OCI-LY7 (cell line): Measurements from ENCODE around the gene MZB1. TPM values are rescaled to one million over a fixed set of nuclear protein-coding genes. Genes with fewer than 3 reads are reported as not detected.

Experiments used
- BruUV-seq: library from RNA; stranded (reverse); fragments of 400-500 nt; replicated peaks from 2 replicates; lab custom pipeline; 2021; lab: Mats Ljungman, UMichigan
- CTCF ChIA-PET: fragments of 300-600 bp; sonication (Branson Sonifier 250); formaldehyde crosslinking; loops from one replicate; lab custom pipeline; 2022; ENCODE audit warnings: antibody characterized with exemption; ENCODE audit not compliant: unreplicated experiment; lab: Charles Lee
- POLR2A ChIA-PET: fragments of 300-600 bp; sonication (Branson Sonifier 250); formaldehyde crosslinking; loops from one replicate; lab custom pipeline; 2022; ENCODE audit warnings: antibody characterized with exemption; lab: Charles Lee
- DNase-seq: peaks from one replicate; pipeline ENCODE4 v3.0.0-alpha.2; 2015; ENCODE audit warnings: low spot score
- H2AFZ ChIP-seq: fragments of 200-600 bp; sonication (generic), shearing (Covaris generic); 2 replicates; pipeline ENCODE4 v1.6.1; 2014; ENCODE audit warnings: mild to moderate bottlenecking, antibody characterized with exemption, low read length, moderate library complexity
- H3K27ac ChIP-seq: fragments of 200-600 bp; sonication (generic); 2 replicates; pipeline ENCODE4 v1.5.1; 2014; ENCODE audit warnings: mixed run types, low read depth, mild to moderate bottlenecking, moderate library complexity, low read length, inconsistent platforms; ENCODE audit not compliant: poor library complexity, severe bottlenecking
- H3K36me3 ChIP-seq: fragments of 200-600 bp; sonication (generic); 2 replicates; pipeline ENCODE4 v1.6.1; 2014; ENCODE audit warnings: mild to moderate bottlenecking, antibody characterized with exemption, low read length, moderate library complexity, mixed read lengths; ENCODE audit not compliant: insufficient read depth
- H3K4me1 ChIP-seq: fragments of 200-600 bp; sonication (generic); 2 replicates; pipeline ENCODE4 v1.5.1; 2014; ENCODE audit warnings: mild to moderate bottlenecking, low read length; ENCODE audit not compliant: insufficient read depth, poor library complexity, severe bottlenecking
- H3K4me2 ChIP-seq: fragments of 200-600 bp; sonication (generic); 2 replicates; pipeline ENCODE4 v1.6.1; 2014; ENCODE audit warnings: mild to moderate bottlenecking, low read length
- H3K4me3 ChIP-seq: fragments of 200-600 bp; sonication (generic); 2 replicates; pipeline ENCODE4 v1.5.1; 2014; ENCODE audit warnings: mild to moderate bottlenecking, low read depth, low read length; ENCODE audit not compliant: poor library complexity, severe bottlenecking
- H3K79me2 ChIP-seq: fragments of 200-600 bp; sonication (generic); 2 replicates; pipeline ENCODE4 v1.6.1; 2016; ENCODE audit warnings: low read depth, mild to moderate bottlenecking, low read length, moderate library complexity, mixed read lengths; ENCODE audit not compliant: insufficient read depth
- H3K9me2 ChIP-seq: fragments of 200-600 bp; sonication (generic); 2 replicates; pipeline ENCODE4 v1.6.1; 2016; ENCODE audit warnings: mild to moderate bottlenecking, low read length, mixed read lengths; ENCODE audit not compliant: insufficient read depth
- H3K9me3 ChIP-seq: fragments of 200-600 bp; sonication (generic); 2 replicates; pipeline ENCODE4 v1.6.1; 2014; ENCODE audit warnings: mild to moderate bottlenecking, mixed run types, low read length, mixed read lengths
- H4K20me1 ChIP-seq: fragments of 200-600 bp; sonication (generic); 2 replicates; pipeline ENCODE4 v1.6.1; 2014; ENCODE audit warnings: mild to moderate bottlenecking, antibody characterized with exemption, low read length, moderate library complexity, mixed read lengths; ENCODE audit not compliant: insufficient read depth
- EZH2phosphoT487 ChIP-seq: fragments of 200-600 bp; sonication (generic); IDR thresholded peaks from 2 replicates; pipeline ENCODE4 v1.6.1; 2018; ENCODE audit warnings: low read depth, borderline replicate concordance, mild to moderate bottlenecking, mixed run types, antibody characterized with exemption, low read length, moderate library complexity, mixed read lengths
- intact Hi-C: fragments of 100-400 bp; cut with micrococcal nuclease; formaldehyde crosslinking; loops from one replicate; pipeline ENCODE4 v1.10.0; 2022; ENCODE audit not compliant: unreplicated experiment
- total RNA-seq, 2 experiments: library from RNA; depleted of rRNA in 1 of 2; stranded (reverse); fragments of >200 nt in 1 of 2; shearing (Covaris generic) in 1 of 2; gene quantifications; 2 replicates each; pipeline ENCODE4 v1.2.3, GENCODE V29; 2014 to 2022
- TF ChIP-seq, protein P1 (sequence below): fragments of 200-600 bp; sonication (generic); conservative IDR thresholded peaks from 2 replicates; pipeline ENCODE4 v1.5.1; 2014; ENCODE audit warnings: mild to moderate bottlenecking, antibody characterized with exemption, low read length, moderate library complexity, mixed read lengths

MZB1 gene
- total RNA-seq, 2 experiments from 2014 or later, result 727 to 1,014 TPM

DNA sequence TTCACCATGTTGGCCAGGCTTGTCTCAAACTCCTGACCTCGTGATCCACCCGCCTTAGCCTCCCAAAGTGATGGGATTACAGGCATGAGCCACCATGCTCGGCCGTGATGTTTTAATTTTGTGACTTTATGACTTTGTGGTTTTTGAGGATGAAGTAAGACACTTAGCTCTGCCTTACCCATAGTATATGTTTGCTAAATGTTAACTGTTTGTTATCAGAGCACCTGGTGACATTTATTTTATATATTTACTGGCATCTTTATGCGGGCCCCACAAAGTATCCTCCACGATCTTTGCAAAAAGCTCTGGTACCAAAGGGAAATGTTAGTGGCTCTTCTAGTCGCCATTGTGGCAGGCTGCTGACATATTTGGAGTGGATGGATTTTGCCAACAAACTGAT, 13.3 kb downstream of the MZB1 start:
- CTCF ChIA-PET, result no interaction called here
- no peak overlapping the region for H3K4me3 ChIP-seq

DNA sequence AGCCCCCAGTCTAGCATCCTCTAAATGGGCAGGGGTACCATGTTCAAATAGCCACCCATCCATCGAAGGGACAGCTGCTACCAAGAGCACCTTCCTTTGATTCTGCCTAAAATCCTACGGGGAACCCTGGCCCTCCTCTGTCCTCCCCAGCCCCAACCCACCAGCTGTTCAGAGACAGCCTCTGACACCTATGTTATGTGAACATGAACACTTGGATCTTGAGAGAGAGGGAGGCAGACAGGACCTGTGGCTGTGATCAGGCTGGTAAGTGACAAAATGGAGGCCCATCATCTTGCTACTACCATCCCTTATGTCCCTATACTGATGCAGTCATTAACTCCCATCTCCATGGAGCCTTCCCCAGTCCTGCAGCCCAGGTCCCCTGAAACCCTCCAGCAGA, 14.8 kb downstream of the MZB1 start:
- Histone ChIP-seq H3K4me3 (no peak overlapping the region), H3K9me2 (no peaks in the 10 kb centered on the region), H3K4me1 (no peaks in the 10 kb centered on the region), H3K36me3 (peaks cover 70% of the 10 kb centered on the region), H3K27ac (no peak overlapping the region), H3K4me2 (no peak overlapping the region), H3K79me2 (no peaks in the 10 kb centered on the region), H4K20me1 (no peaks in the 10 kb centered on the region), H2AFZ (no peak overlapping the region), H3K9me3 (no peaks in the 10 kb centered on the region)
- no peak for DNase-seq
- intact Hi-C loops, result no loop called here
- BruUV-seq, result no TSS peak
- ChIA-PET CTCF (interaction anchor here (0.6 kb wide), 1 partner anchor 357 kb away, joined by 3 read pairs; no protein-coding TSS in a partner anchor), POLR2A (no interaction called here)
- no peak for TF ChIP-seq EZH2phosphoT487
- TF ChIP-seq, protein P1, sequence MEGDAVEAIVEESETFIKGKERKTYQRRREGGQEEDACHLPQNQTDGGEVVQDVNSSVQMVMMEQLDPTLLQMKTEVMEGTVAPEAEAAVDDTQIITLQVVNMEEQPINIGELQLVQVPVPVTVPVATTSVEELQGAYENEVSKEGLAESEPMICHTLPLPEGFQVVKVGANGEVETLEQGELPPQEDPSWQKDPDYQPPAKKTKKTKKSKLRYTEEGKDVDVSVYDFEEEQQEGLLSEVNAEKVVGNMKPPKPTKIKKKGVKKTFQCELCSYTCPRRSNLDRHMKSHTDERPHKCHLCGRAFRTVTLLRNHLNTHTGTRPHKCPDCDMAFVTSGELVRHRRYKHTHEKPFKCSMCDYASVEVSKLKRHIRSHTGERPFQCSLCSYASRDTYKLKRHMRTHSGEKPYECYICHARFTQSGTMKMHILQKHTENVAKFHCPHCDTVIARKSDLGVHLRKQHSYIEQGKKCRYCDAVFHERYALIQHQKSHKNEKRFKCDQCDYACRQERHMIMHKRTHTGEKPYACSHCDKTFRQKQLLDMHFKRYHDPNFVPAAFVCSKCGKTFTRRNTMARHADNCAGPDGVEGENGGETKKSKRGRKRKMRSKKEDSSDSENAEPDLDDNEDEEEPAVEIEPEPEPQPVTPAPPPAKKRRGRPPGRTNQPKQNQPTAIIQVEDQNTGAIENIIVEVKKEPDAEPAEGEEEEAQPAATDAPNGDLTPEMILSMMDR, result no peak

More for the DNA sequence above, 13.3 kb downstream of the MZB1 start:
- Histone ChIP-seq H3K9me3 (no peaks in the 10 kb centered on the region), H3K4me1 (no peaks in the 10 kb centered on the region), H3K79me2 (no peaks in the 10 kb centered on the region), H3K27ac (no peak overlapping the region), H3K36me3 (peaks cover 57% of the 10 kb centered on the region), H3K4me2 (no peak overlapping the region), H3K9me2 (no peaks in the 10 kb centered on the region), H2AFZ (no peak overlapping the region), H4K20me1 (no peaks in the 10 kb centered on the region)
- intact Hi-C loops, result no loop called here
- TF ChIP-seq, protein P1, result no peak
- TF ChIP-seq EZH2phosphoT487, result no peak
- no peak for DNase-seq
- no TSS peak for BruUV-seq
- POLR2A ChIA-PET, result interaction anchor here (0.6 to 1.2 kb wide), 3 partner anchors 13 to 88 kb away, joined by 3 to 5 read pairs (median 5); partner anchors contain the start of gene MZB1
